Astrocyte of the spinal cord (primary cell): ENCODE measurements around the gene DCST2.
A peak's percentile ranks its signal among the peaks of the same experiment; 100 is the strongest.

Experiments used
- DNase-seq: peaks from one replicate; pipeline ENCODE4 v3.0.0; 2011; ENCODE audit warnings: low read depth, low spot score
- H3K4me3 ChIP-seq: 2 replicates; pipeline ENCODE4 v1.5.1; 2011; ENCODE audit warnings: low read depth, mild to moderate bottlenecking, low read length, moderate library complexity
- in situ Hi-C: cut with HindIII; loops from 2 replicates; pipeline ENCODE4 v1.10.0; 2017; ENCODE audit warnings: low sequenced_read_pairs
- TF ChIP-seq, protein P1 (sequence below): IDR thresholded peaks from 2 replicates; pipeline ENCODE4 v1.5.1; 2012; ENCODE audit warnings: low read depth, mild to moderate bottlenecking, low read length, inconsistent platforms

DCST2 gene

DNA sequence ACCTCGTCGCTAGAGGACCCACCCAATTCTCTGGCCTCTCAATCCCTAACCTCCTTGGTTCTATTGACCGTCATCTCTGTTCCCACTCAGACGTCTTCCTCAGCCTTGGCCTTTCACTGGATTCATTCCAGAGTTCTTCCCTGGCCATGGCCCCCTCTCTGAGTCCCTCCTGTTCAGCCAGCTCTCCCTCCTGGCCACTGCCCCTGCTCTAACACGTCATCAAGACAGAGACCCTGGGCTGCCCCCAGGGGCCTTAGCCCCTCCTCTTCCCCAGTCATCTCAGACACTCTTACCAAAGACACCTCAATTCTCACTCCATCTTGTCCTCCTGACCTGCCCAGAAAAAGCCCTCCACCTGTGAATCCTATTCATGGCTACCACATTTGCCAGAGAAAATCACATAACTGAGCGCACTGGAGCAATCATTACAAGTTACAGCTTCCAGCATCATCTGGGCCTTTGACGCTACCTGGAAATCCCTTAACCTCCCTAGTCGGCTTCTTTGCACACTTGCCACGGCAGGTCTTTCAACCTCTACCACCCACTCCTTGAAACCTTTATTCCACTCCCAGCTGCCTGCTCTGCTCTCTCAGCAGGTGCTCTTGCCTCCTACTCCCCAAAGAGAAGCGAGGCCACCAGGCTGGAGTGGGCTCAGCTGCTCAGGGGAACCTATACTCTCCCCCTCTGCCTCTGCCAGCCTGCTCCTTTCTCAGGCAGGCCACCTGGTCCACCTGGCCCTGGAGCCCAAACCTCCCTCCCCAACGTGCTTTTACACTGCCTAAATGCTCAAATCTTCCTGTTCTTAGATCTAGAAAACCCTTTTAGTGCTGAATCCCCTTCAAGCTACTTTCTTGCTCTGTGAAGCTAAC, 14.0 kb downstream of the DCST2 start:
- DNase-seq, result no peak
- in situ Hi-C loops, result no loop called here
- TF ChIP-seq, protein P1, sequence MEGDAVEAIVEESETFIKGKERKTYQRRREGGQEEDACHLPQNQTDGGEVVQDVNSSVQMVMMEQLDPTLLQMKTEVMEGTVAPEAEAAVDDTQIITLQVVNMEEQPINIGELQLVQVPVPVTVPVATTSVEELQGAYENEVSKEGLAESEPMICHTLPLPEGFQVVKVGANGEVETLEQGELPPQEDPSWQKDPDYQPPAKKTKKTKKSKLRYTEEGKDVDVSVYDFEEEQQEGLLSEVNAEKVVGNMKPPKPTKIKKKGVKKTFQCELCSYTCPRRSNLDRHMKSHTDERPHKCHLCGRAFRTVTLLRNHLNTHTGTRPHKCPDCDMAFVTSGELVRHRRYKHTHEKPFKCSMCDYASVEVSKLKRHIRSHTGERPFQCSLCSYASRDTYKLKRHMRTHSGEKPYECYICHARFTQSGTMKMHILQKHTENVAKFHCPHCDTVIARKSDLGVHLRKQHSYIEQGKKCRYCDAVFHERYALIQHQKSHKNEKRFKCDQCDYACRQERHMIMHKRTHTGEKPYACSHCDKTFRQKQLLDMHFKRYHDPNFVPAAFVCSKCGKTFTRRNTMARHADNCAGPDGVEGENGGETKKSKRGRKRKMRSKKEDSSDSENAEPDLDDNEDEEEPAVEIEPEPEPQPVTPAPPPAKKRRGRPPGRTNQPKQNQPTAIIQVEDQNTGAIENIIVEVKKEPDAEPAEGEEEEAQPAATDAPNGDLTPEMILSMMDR, result no peak

GRCh38 chr1:155018617-155019348, 14.8 kb downstream of the DCST2 start:
- TF ChIP-seq, protein P1, result no peak
- no peak for DNase-seq
- no peak overlapping the region for H3K4me3 ChIP-seq
- in situ Hi-C loops, result no loop called here

More for the DNA sequence above, 14.0 kb downstream of the DCST2 start:
- no peak overlapping the region for H3K4me3 ChIP-seq

DNA sequence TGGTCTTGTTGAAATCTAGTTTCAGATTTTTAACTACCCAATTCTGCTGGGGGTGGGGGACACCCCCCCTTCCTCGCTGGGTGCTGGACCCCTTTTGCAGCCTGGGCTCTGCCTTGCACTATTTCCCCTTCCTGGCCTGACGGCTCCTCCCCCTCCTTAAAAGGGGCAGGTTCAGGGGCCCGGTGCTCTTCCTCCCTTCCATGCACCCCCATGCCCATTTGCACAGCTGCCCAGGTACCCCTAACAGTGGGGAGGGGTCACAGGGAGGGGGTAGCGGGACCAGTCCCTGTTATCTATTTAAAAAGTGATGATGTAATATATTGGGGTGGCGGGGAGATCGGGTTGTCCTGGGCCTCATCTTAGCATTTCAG, 15.7 kb downstream of the DCST2 start:
- DNase-seq, result no peak
- in situ Hi-C loops, result no loop called here
- TF ChIP-seq, protein P1, result no peak
- H3K4me3 ChIP-seq, result peak overlapping the region; percentile 23

DNA sequence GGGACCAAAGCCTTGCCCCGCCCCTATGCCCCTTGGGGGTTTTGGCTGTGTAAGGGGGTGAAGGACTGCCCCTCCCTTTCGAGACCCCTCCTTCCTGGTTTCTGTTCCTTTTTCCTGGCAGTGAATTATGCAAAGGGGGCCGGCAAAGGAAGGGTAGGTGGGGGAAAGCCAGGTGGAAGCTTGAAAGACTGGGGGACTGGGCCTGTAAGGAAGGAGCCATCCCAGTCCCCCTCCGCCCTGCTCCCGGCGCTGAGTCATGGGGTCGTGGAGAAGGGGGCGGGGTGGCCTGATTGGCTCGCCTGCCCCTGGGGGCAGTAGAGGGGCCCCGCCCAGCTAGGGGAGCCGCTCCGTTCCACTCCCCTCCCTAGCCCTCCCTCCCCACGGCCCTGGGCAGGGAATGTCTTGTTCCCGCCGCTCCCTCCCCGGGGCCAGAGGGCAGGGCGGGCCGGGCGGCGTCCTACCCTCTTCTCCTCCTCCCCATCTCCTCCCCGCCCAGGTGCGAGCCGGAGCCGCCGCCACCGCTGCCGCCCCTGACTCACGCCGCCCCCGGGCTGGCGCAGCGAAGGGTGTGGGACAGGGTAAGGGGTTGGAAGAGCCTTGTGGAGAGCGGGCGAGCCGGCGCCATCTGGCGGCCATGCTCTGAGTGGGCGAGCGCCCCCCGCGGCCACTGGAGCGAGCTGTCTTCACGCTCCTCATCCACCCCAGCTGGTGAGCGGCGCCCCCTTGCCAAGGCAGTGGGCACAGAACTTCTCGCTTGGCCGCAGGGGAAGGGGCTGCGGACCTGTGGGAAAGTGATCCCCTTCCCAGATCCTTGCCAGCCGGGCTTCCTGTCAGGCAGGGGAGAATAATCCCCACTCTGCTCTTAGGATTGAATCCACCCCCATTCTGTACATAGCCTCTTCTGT, 16.3 kb downstream of the DCST2 start:
- H3K4me3 ChIP-seq, result peak overlapping the region; percentile 23
- in situ Hi-C loops, result no loop called here
- TF ChIP-seq, protein P1, result peak; percentile 100
- DNase-seq, result peak; percentile 90

- in situ Hi-C loops, result no loop called here
- DNase-seq, result no peak
- H3K4me3 ChIP-seq, result no peak overlapping the region
- TF ChIP-seq, protein P1, result no peak
These were observed 17.2 kb downstream of the DCST2 start for GRCh38 chr1:155016231-155016831.
